Sigmoid colon (tissue), 4 donors: ENCODE measurements around the gene SORT1.
"Not testable (repeated sequence)": the region's sequence is repeated elsewhere in the genome, so short reads cannot be mapped to it uniquely, and the experiment has no call there.

Source experiments
- POLR2AphosphoS5 ChIP-seq, 4 donors: sonication (generic); formaldehyde crosslinking; IDR thresholded peaks; one replicate each; pipeline ENCODE4 v1.6.1; 2017; ENCODE audit warnings: antibody characterized with exemption in 4 of 4
- TF ChIP-seq, protein P1 (sequence below), 4 experiments: fragments of 450-650 bp in 3 of 4; fragments of 200-600 bp in 1 of 4; IDR thresholded peaks; one replicate each; pipeline ENCODE4 v1.5.1; 2016 to 2019; ENCODE audit warnings: antibody characterized with exemption in 4 of 4, mild to moderate bottlenecking in 3 of 4, moderate library complexity in 2 of 4

DNA sequence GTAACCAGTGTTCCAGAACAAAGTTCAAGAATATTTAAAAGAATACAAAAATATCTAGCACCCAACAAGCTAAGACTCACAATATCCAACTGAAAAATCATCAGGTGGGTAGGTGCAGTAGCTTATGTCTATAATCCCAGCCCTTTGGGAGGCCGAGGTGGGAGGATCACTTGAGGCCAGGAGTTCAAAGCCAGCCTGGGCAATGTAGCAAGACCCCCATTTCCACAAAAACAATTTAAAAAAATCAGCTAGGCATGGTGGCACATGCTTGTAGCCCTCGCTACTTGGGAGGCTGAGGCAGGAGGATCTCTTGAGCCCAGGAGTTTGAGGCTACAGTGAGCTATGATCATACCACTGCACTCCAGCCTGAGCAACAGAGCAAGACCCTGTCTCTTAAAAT, 24.0 kb downstream of the SORT1 start:
- TF ChIP-seq, protein P1, sequence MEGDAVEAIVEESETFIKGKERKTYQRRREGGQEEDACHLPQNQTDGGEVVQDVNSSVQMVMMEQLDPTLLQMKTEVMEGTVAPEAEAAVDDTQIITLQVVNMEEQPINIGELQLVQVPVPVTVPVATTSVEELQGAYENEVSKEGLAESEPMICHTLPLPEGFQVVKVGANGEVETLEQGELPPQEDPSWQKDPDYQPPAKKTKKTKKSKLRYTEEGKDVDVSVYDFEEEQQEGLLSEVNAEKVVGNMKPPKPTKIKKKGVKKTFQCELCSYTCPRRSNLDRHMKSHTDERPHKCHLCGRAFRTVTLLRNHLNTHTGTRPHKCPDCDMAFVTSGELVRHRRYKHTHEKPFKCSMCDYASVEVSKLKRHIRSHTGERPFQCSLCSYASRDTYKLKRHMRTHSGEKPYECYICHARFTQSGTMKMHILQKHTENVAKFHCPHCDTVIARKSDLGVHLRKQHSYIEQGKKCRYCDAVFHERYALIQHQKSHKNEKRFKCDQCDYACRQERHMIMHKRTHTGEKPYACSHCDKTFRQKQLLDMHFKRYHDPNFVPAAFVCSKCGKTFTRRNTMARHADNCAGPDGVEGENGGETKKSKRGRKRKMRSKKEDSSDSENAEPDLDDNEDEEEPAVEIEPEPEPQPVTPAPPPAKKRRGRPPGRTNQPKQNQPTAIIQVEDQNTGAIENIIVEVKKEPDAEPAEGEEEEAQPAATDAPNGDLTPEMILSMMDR (IDR thresholded peaks at IDR 0.05): not testable (repeated sequence)
- TF ChIP-seq POLR2AphosphoS5 (IDR thresholded peaks at IDR 0.05): not testable (repeated sequence)
